Ishikawa (cell line): Measurements from ENCODE around the gene OR2A7.
"Not testable (repeated sequence)": the region's sequence is repeated elsewhere in the genome, so short reads cannot be mapped to it uniquely, and the experiment has no call there.

ENCODE experiments used
- CEBPB ChIP-seq: IDR thresholded peaks from 2 replicates; pipeline ENCODE4 v1.6.1; 2012
- CREB1 ChIP-seq: IDR thresholded peaks from 2 replicates; pipeline ENCODE4 v1.6.1; 2012; ENCODE audit warnings: low read depth
- EGR1 ChIP-seq: IDR thresholded peaks from 2 replicates; pipeline ENCODE4 v1.6.1; 2012
- EP300 ChIP-seq: IDR thresholded peaks from 2 replicates; pipeline ENCODE4 v1.6.1; 2012; ENCODE audit warnings: borderline replicate concordance
- MAX ChIP-seq: IDR thresholded peaks from 2 replicates; pipeline ENCODE4 v1.6.1; 2012
- NFIC ChIP-seq: IDR thresholded peaks from 2 replicates; pipeline ENCODE4 v1.6.1; 2012
- RAD21 ChIP-seq: IDR thresholded peaks from 2 replicates; pipeline ENCODE4 v1.6.1; 2012; ENCODE audit warnings: low read depth
- REST ChIP-seq: IDR thresholded peaks from 2 replicates; pipeline ENCODE4 v1.6.1; 2012; ENCODE audit warnings: low read depth, mild to moderate bottlenecking
- TAF1 ChIP-seq: IDR thresholded peaks from 2 replicates; pipeline ENCODE4 v1.6.1; 2012; ENCODE audit warnings: low read depth, mild to moderate bottlenecking
- TCF12 ChIP-seq: IDR thresholded peaks from 2 replicates; pipeline ENCODE4 v1.6.1; 2012; ENCODE audit warnings: low read depth
- USF1 ChIP-seq: IDR thresholded peaks from 2 replicates; pipeline ENCODE4 v1.6.1; 2012
- YY1 ChIP-seq: IDR thresholded peaks from 2 replicates; pipeline ENCODE4 v1.6.1; 2012; ENCODE audit warnings: low read depth

GRCh38 chr7:144269188-144269587 is 4.6 kb upstream of the OR2A7 start, which contains the start of gene CTAGE8:
- TF ChIP-seq MAX, REST, CEBPB, CREB1, TAF1, NFIC, YY1, EP300, USF1, RAD21, TCF12, EGR1: not testable (repeated sequence)
